HepG2 (cell line): Measurements from ENCODE around the gene INPP4B. TPM values are rescaled to one million over a fixed set of nuclear protein-coding genes. Genes with fewer than 3 reads are reported as not detected.

ENCODE experiments used
- ATAC-seq: fragments of 200-7000 bp; cut with Tn5 transposase; 3 replicates; pipeline ENCODE4 v1.9.1; 2020; ENCODE audit warnings: mild to moderate bottlenecking, moderate library complexity
- BruUV-seq: library from RNA; stranded (reverse); fragments of 400-500 nt; replicated peaks from 2 replicates; lab custom pipeline; 2021; lab: Mats Ljungman, UMichigan
- CTCF ChIA-PET: fragments of 300-600 bp; formaldehyde crosslinking; extraction: SDS; loops from one replicate; lab custom pipeline; 2021; ENCODE audit warnings: low total read pairs, inconsistent platforms, low intra/inter-chr PET ratio; lab: Yijun Ruan, JAX
- POLR2A ChIA-PET: fragments of 350-600 bp; sonication (Branson Sonifier 250); formaldehyde crosslinking; loops from one replicate; lab custom pipeline; 2020; ENCODE audit warnings: antibody characterized with exemption, inconsistent platforms; lab: Yijun Ruan, JAX
- DNase-seq: peaks from one replicate; pipeline ENCODE4 v3.0.0-alpha.2; 2015; ENCODE audit warnings: low spot score
- FAIRE-seq: peaks from 3 replicates; lab custom pipeline; 2011; peaks lifted over from hg19 to GRCh38; lab: Jason Lieb, UNC
- H2AFZ ChIP-seq: one replicate; pipeline ENCODE4 v1.6.1; 2011; ENCODE audit warnings: low read length, inconsistent platforms
- H3K27ac ChIP-seq: fragments of 300-600 bp; 3 replicates; pipeline ENCODE4 v1.8.0; 2011; ENCODE audit warnings: mixed run types, mild to moderate bottlenecking, mixed read lengths, low read length, inconsistent platforms; ENCODE audit not compliant: insufficient read depth; ENCODE audit errors: extremely low read length
- H3K27me3 ChIP-seq, 2 experiments: fragments of 200-600 bp in 1 of 2; 2 replicates in 1 of 2; 3 replicates in 1 of 2; pipeline versions ENCODE4 v1.6.0 to v1.8.0; 2011; ENCODE audit warnings: low read length in 2 of 2, mild to moderate bottlenecking in 2 of 2, moderate library complexity in 2 of 2, inconsistent platforms in 1 of 2; ENCODE audit not compliant: insufficient read depth in 2 of 2, control insufficient read depth in 1 of 2
- H3K36me3 ChIP-seq, 2 experiments: fragments of 200-600 bp in 1 of 2; replicated peaks in 1 of 2; 2 replicates in 1 of 2; 3 replicates in 1 of 2; pipeline versions ENCODE4 v1.5.1 to v1.8.0; 2011; ENCODE audit warnings: low read length in 2 of 2, inconsistent platforms in 1 of 2; ENCODE audit not compliant: insufficient read depth in 2 of 2, control insufficient read depth in 1 of 2
- H3K4me1 ChIP-seq: 2 replicates; pipeline ENCODE4 v1.5.1; 2012; ENCODE audit warnings: low read length, inconsistent platforms; ENCODE audit not compliant: insufficient read depth
- H3K4me2 ChIP-seq: 2 replicates; pipeline ENCODE4 v1.6.0; 2011; ENCODE audit warnings: low read depth, low read length, inconsistent platforms
- H3K4me3 ChIP-seq, 3 experiments: fragments of 200-600 bp in 1 of 3; sonication (generic), shearing (Covaris generic) in 1 of 3; replicated peaks in 1 of 3; 2 replicates each; pipeline ENCODE4 v1.5.1; 2011 to 2016; ENCODE audit warnings: low read length in 3 of 3, inconsistent platforms in 2 of 3, low read depth in 2 of 3, mild to moderate bottlenecking in 2 of 3, control low read depth in 1 of 3, mixed read lengths in 1 of 3; ENCODE audit not compliant: insufficient read depth in 1 of 3
- H3K79me2 ChIP-seq: one replicate; pipeline ENCODE4 v1.6.1; 2011; ENCODE audit warnings: low read length, inconsistent platforms; ENCODE audit not compliant: insufficient read depth
- H3K9ac ChIP-seq: 2 replicates; pipeline ENCODE4 v1.6.0; 2011; ENCODE audit warnings: mild to moderate bottlenecking, low read depth, low read length, inconsistent platforms; ENCODE audit not compliant: insufficient read depth
- H3K9me3 ChIP-seq: 2 replicates; pipeline ENCODE4 v1.5.1; 2012; ENCODE audit warnings: mild to moderate bottlenecking, low read length
- H4K20me1 ChIP-seq: 2 replicates; pipeline ENCODE4 v1.6.0; 2011; ENCODE audit warnings: inconsistent platforms, mild to moderate bottlenecking, low read length, moderate library complexity; ENCODE audit not compliant: insufficient read depth
- ASH2L ChIP-seq: fragments of 300-600, 200-600 bp; sonication (generic); IDR thresholded peaks from 2 replicates; pipeline ENCODE4 v1.7.0; 2017; ENCODE audit warnings: low read depth, mild to moderate bottlenecking, moderate library complexity, mixed read lengths, low read length; ENCODE audit not compliant: insufficient read length
- CBX1 ChIP-seq: IDR thresholded peaks from one replicate; pipeline ENCODE4 v1.6.1; 2016; ENCODE audit warnings: antibody characterized with exemption, low read depth
- DPF2 ChIP-seq: sonication (generic); formaldehyde crosslinking; IDR thresholded peaks from 2 replicates; pipeline ENCODE4 v1.4.0; 2020; ENCODE audit warnings: mild to moderate bottlenecking, low read depth, missing genetic modification reagents, borderline replicate concordance
- DZIP1 ChIP-seq: sonication (generic); formaldehyde crosslinking; IDR thresholded peaks from 2 replicates; pipeline ENCODE4 v1.5.0; 2020; ENCODE audit warnings: mild to moderate bottlenecking, missing genetic modification reagents
- HNRNPK ChIP-seq: fragments of 200-400 bp; formaldehyde crosslinking; IDR thresholded peaks from 2 replicates; pipeline ENCODE4 v1.6.1; 2018; ENCODE audit warnings: low read length, low read depth, moderate library complexity, mild to moderate bottlenecking; ENCODE audit not compliant: poor library complexity, severe bottlenecking
- TMF1 ChIP-seq: sonication (generic); formaldehyde crosslinking; IDR thresholded peaks from 2 replicates; pipeline ENCODE4 v1.8.1; 2022; ENCODE audit warnings: low read depth, missing genetic modification reagents
- U2AF1 ChIP-seq: fragments of 200-400 bp; formaldehyde crosslinking; optimal IDR thresholded peaks from 2 replicates; pipeline ENCODE3; 2017; ENCODE audit warnings: mild to moderate bottlenecking, low read depth, low read length
- ZBTB7B ChIP-seq: sonication (generic); formaldehyde crosslinking; IDR thresholded peaks from 2 replicates; pipeline ENCODE4 v1.4.0; 2020; ENCODE audit warnings: missing genetic modification reagents
- ZNF17 ChIP-seq: sonication (generic); formaldehyde crosslinking; IDR thresholded peaks from 2 replicates; pipeline ENCODE4 v1.5.0; 2020; ENCODE audit warnings: mild to moderate bottlenecking, missing genetic modification reagents
- ZNF263 ChIP-seq: sonication (generic); formaldehyde crosslinking; IDR thresholded peaks from 2 replicates; pipeline ENCODE4 v1.4.0; 2020; ENCODE audit warnings: missing genetic modification reagents
- ZNF552 ChIP-seq: sonication (generic); formaldehyde crosslinking; IDR thresholded peaks from 2 replicates; pipeline ENCODE4 v1.9.0; 2022; ENCODE audit warnings: missing genetic modification reagents, mild to moderate bottlenecking, borderline replicate concordance
- ZNF770 ChIP-seq: sonication (generic); formaldehyde crosslinking; IDR thresholded peaks from 2 replicates; pipeline ENCODE4 v1.5.0; 2020; ENCODE audit warnings: mild to moderate bottlenecking, missing genetic modification reagents
- ZNF772 ChIP-seq: sonication (generic); formaldehyde crosslinking; IDR thresholded peaks from 2 replicates; pipeline ENCODE4 v1.5.0; 2020; ENCODE audit warnings: mild to moderate bottlenecking, missing genetic modification reagents
- ZNF841 ChIP-seq: sonication (generic); formaldehyde crosslinking; IDR thresholded peaks from 2 replicates; pipeline ENCODE4 v1.8.1; 2023; ENCODE audit warnings: missing genetic modification reagents, borderline replicate concordance
- WGBS: methylation state at CpG from one replicate; pipeline ENCODE4 v1.1.6; 2017; ENCODE audit warnings: low lambda C conversion rate; 5-methylcytosine and 5-hydroxymethylcytosine counted together
- in situ Hi-C: cut with HindIII; loops from 2 replicates; pipeline ENCODE4 v1.10.0; 2017; ENCODE audit warnings: low pct_unique_long_range_greater_than_20kb; ENCODE audit not compliant: extremely low pct_ligation_motif_present
- intact Hi-C: fragments of 100-400 bp; cut with micrococcal nuclease; formaldehyde crosslinking; loops from one replicate; pipeline ENCODE4 v1.10.0; 2022; ENCODE audit not compliant: unreplicated experiment
- polyA plus RNA-seq, 8 experiments: library from polyadenylated mRNA; depleted of rRNA in 3 of 8; stranded (reverse) in 7 of 8; unstranded in 1 of 8; fragments of >200 nt; fragmentation: Illumina TruSeq in 4 of 8; extraction: Trizol in 4 of 8; gene quantifications; 2 replicates each; pipeline versions ENCODE4 v1.2.1 to v1.2.3, GENCODE V29; 2011 to 2016; ENCODE audit warnings: low read depth in 4 of 8, missing spikeins in 1 of 8, mixed read lengths in 1 of 8; ENCODE audit not compliant: insufficient read depth in 1 of 8
- total RNA-seq, 5 experiments: library from RNA; depleted of rRNA; stranded (reverse); fragments of >200 nt; fragmentation: Illumina TruSeq; extraction: Trizol; gene quantifications; 2 replicates each; pipeline ENCODE4 v1.2.3, GENCODE V29; 2016; ENCODE audit warnings: low read depth in 1 of 5
- TF ChIP-seq, protein P1 (sequence below): sonication (generic); formaldehyde crosslinking; conservative IDR thresholded peaks from 2 replicates; pipeline ENCODE4 v1.8.0; 2022; ENCODE audit warnings: missing genetic modification reagents

Gene INPP4B
- total and polyA plus RNA-seq, 2 of the 13 experiments (the other 11 are each of a cell fraction or from before 2014, with no cell fraction given): not detected

DNA sequence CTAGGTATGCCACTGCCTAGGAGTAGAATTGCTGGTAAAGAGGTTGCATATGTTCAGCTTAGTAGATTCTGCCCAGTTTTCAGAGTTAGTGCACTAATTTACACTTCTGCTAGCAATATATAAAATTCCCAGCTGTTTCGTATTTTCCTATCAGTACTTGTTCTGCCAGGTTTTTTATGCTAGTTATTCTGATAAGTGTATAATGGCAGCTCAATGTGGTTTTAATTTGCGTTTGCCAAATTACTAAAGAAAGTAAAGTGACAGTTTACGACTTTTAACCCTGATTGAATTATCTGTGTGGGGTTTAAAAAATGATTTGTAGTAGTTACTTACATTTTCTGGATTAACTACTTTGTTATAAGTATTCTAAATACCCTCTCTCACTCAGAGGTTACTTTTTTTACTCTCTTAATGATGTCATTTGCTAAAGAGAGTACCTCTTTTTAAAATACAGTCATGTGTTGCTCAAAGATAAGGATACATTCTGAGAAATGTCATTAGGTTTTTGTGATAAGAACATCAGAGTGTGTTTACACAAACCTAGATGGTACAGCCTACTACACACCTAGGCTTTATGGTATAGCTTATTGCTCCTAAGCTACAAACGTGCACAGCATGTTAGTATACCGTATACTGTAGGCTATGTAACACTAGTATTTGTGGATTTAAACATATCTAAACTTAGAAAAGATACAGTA lies 846.5 kb downstream of the INPP4B start:
- no peak for TF ChIP-seq ZNF17
- TF ChIP-seq ZNF263 (CRISPR knock-in tag): no peak
- no peak for TF ChIP-seq CBX1
- TF ChIP-seq HNRNPK: no peak
- TF ChIP-seq, protein P1, sequence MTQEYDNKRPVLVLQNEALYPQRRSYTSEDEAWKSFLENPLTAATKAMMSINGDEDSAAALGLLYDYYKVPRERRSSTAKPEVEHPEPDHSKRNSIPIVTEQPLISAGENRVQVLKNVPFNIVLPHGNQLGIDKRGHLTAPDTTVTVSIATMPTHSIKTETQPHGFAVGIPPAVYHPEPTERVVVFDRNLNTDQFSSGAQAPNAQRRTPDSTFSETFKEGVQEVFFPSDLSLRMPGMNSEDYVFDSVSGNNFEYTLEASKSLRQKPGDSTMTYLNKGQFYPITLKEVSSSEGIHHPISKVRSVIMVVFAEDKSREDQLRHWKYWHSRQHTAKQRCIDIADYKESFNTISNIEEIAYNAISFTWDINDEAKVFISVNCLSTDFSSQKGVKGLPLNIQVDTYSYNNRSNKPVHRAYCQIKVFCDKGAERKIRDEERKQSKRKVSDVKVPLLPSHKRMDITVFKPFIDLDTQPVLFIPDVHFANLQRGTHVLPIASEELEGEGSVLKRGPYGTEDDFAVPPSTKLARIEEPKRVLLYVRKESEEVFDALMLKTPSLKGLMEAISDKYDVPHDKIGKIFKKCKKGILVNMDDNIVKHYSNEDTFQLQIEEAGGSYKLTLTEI: no peak
- TF ChIP-seq ZNF841 (CRISPR knock-in tag): no peak
- TF ChIP-seq DZIP1 (CRISPR knock-in tag): no peak
- no peak for TF ChIP-seq ZNF770 (CRISPR knock-in tag)
- TF ChIP-seq U2AF1: no peak
- TF ChIP-seq ZNF552 (CRISPR knock-in tag): no peak
- no peak for TF ChIP-seq ASH2L
- TF ChIP-seq ZNF772 (CRISPR knock-in tag): no peak
- no peak for TF ChIP-seq TMF1 (CRISPR knock-in tag)
- no peak for TF ChIP-seq DPF2 (CRISPR knock-in tag)
- no peak for TF ChIP-seq ZBTB7B (CRISPR knock-in tag)
- TF ChIP-seq, all 625 proteins: peak for 0
- ATAC-seq: no peak
- 4% methylated on average over 5 of the region's 5 CpGs for WGBS
- Histone ChIP-seq H4K20me1 (no peaks in the 10 kb centered on the region), H3K4me1 (no peaks in the 10 kb centered on the region), H3K79me2 (no peaks in the 10 kb centered on the region), H3K9me3 (peaks cover 65% of the 10 kb centered on the region), H3K9ac (no peak overlapping the region), H3K27ac (no peak overlapping the region), H3K4me2 (no peak overlapping the region), H3K36me3 (no peaks in the 10 kb centered on the region), H2AFZ (no peak overlapping the region), H3K27me3 (no peaks in the 10 kb centered on the region), H3K4me3 (no peak overlapping the region)
- ChIA-PET POLR2A (no interaction called here), CTCF (no interaction called here)
- FAIRE-seq: no peak
- no peak for DNase-seq
- BruUV-seq: no TSS peak
- in situ Hi-C loops: no loop called here
- intact Hi-C loops: no loop called here
